Common myeloid progenitor, CD34-positive (primary cell): ENCODE measurements around the gene SMYD2.
"Not testable (repeated sequence)": the region's sequence is repeated elsewhere in the genome, so short reads cannot be mapped to it uniquely, and the experiment has no call there.

ENCODE experiments used
- CTCF ChIA-PET: fragments of 350-600 bp; sonication (Branson Sonifier 250); formaldehyde crosslinking; loops from one replicate; lab custom pipeline; 2021; ENCODE audit warnings: antibody characterized with exemption; lab: Charles Lee
- POLR2A ChIA-PET: fragments of 350-600 bp; sonication (Branson Sonifier 250); formaldehyde crosslinking; loops from one replicate; lab custom pipeline; 2021; ENCODE audit warnings: antibody characterized with exemption; lab: Charles Lee
- DNase-seq, 3 donors: peaks; one replicate each; pipeline versions ENCODE4 v3.0.0 to v3.0.0-alpha.2; 2013
- H3K27ac ChIP-seq, 2 experiments: 1 replicate in 1 of 2; 2 replicates in 1 of 2; pipeline ENCODE4 v1.7.0; 2013; ENCODE audit warnings: inconsistent platforms in 2 of 2, low read length in 2 of 2, mild to moderate bottlenecking in 2 of 2, low read depth in 1 of 2, moderate library complexity in 1 of 2; ENCODE audit not compliant: severe bottlenecking in 2 of 2, insufficient read depth in 1 of 2, poor library complexity in 1 of 2
- H3K27me3 ChIP-seq, 5 experiments: replicated peaks in 2 of 5; 1 replicate in 3 of 5; 2 replicates in 2 of 5; pipeline versions ENCODE4 v1.6.1 to v1.7.0; 2013; ENCODE audit warnings: low read length in 4 of 5, mild to moderate bottlenecking in 2 of 5, moderate library complexity in 2 of 5, inconsistent platforms in 1 of 5; ENCODE audit not compliant: insufficient read depth in 5 of 5, control insufficient read depth in 4 of 5
- H3K36me3 ChIP-seq, 4 experiments: 1 replicate in 2 of 4; 2 replicates in 2 of 4; pipeline versions ENCODE4 v1.6.1 to v1.7.0; 2013; ENCODE audit warnings: low read length in 3 of 4, control low read depth in 1 of 4, mild to moderate bottlenecking in 1 of 4; ENCODE audit not compliant: control insufficient read depth in 4 of 4, insufficient read depth in 4 of 4
- H3K4me1 ChIP-seq, 4 experiments: 1 replicate in 3 of 4; 2 replicates in 1 of 4; pipeline versions ENCODE4 v1.6.1 to v1.7.1; 2013; ENCODE audit warnings: low read length in 3 of 4, mild to moderate bottlenecking in 3 of 4, control low read depth in 1 of 4, inconsistent platforms in 1 of 4, moderate library complexity in 1 of 4; ENCODE audit not compliant: control insufficient read depth in 4 of 4, insufficient read depth in 4 of 4; ENCODE audit errors: control extremely low read depth in 1 of 4
- H3K4me3 ChIP-seq, 7 experiments: 1 replicate in 4 of 7; 2 replicates in 3 of 7; pipeline versions ENCODE4 v1.5.1 to v1.7.0; 2013; ENCODE audit warnings: mild to moderate bottlenecking in 7 of 7, low read length in 6 of 7, moderate library complexity in 6 of 7, inconsistent platforms in 2 of 7, low read depth in 2 of 7, control low read depth in 1 of 7; ENCODE audit not compliant: insufficient read depth in 4 of 7, control insufficient read depth in 1 of 7; ENCODE audit errors: extremely low read depth in 1 of 7
- H3K9me3 ChIP-seq, 5 experiments: 1 replicate in 4 of 5; 2 replicates in 1 of 5; pipeline versions ENCODE4 v1.6.1 to v1.7.1; 2013; ENCODE audit warnings: low read length in 4 of 5, mild to moderate bottlenecking in 2 of 5, inconsistent platforms in 1 of 5, low read depth in 1 of 5, moderate library complexity in 1 of 5; ENCODE audit not compliant: control insufficient read depth in 4 of 5, insufficient read depth in 2 of 5; ENCODE audit errors: control extremely low read depth in 1 of 5
- WGBS: methylation state at CpG from one replicate; pipeline ENCODE4 v1.1.5; 2013; ENCODE audit not compliant: insufficient coverage; 5-methylcytosine and 5-hydroxymethylcytosine counted together

Gene SMYD2

DNA sequence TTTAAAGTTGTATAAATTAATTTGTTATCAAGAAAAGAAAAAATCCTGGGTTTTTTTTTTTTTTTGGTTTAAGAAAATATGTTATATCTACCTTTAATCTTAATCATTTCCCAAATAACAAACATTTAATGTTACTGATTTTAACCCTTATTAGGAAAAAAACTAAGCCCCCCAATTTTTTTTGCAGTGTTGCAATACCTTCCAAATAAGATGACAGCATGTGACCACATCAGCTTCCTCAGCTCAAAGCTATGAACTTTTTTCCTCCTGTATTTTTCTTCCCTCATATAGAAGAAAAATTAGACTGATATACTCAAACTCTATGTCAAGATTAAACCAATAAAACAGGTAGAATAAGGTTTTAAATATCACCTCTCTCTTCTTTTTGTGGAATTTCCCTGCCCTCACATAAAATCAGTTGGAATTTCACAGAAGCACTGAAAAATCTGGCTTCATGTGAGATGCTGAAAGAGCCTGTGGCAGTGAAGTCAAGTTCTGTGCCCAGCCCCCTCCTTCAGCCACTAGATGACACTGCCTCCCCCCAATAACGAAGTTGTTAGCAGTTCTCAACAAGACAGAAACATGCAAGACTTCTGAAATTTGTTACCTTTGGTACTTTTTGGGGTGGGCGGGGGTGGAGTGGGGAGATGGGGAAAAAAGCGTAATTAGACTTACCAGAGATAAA is 9.6 kb upstream of the SMYD2 start:
- H3K36me3 ChIP-seq = no peaks in the 10 kb centered on the region
- H3K27me3 ChIP-seq = peaks cover 0 to 14% (median 0%) of the 10 kb centered on the region in 5 experiments
- H3K27ac ChIP-seq = no peak overlapping the region
- H3K4me3 ChIP-seq = no peak overlapping the region
- CTCF ChIA-PET = interaction anchor here (0.6 to 2.8 kb wide), 7 partner anchors 9 to 58 kb away, joined by 3 to 21 read pairs (median 5); partner anchors contain the start of gene SMYD2
- DNase-seq = peak; percentile 9 to 35 (median 17)
- H3K9me3 ChIP-seq = no peaks in the 10 kb centered on the region
- no CpG with 5 or more reads among the region's 3 CpGs for WGBS
- peaks cover 0 to 3% (median 0%) of the 10 kb centered on the region in 4 experiments for H3K4me1 ChIP-seq
- POLR2A ChIA-PET = no interaction called here

DNA sequence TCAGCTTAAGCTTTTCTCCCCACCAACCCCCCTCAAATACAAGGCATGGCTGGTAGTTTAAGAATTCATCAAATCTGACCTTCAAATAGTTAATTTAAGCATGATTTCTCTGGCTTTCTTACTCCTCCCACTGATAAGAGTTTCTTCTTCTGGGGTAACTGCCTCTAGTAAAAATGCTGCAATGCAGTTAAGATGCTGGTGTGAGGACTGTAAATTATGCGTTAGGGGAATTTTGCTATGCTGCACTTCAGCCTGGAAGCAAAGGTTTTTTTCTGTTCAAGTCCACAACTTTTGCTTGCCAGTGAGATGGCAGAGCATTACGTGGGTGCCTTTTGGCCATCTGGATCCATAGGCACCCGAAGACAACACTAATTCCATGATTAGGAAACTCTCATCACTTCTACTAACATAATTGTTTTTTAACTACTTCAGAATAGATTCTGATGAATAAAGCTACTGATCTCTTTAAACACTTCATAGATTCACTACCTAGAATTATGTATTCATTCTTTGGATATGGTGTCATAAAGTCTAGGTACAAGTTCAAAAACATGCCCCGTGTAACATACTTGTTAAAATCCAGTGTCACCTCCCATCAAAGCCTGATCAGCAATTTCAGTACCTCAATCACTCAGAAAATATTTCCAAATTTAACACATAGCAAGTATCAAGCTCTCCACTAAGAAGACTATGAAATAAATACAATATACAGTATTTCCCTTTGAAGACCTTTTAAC is 8.8 kb upstream of the SMYD2 start:
- Histone ChIP-seq H3K4me1 (peaks cover 0 to 3% (median 0%) of the 10 kb centered on the region in 4 experiments), H3K36me3 (no peaks in the 10 kb centered on the region), H3K4me3 (no peak overlapping the region), H3K9me3 (no peaks in the 10 kb centered on the region), H3K27me3 (peaks cover 0 to 14% (median 0%) of the 10 kb centered on the region in 5 experiments), H3K27ac (no peak overlapping the region)
- 89% methylated on average over 4 of the region's 4 CpGs for WGBS
- no peak for DNase-seq
- POLR2A ChIA-PET = no interaction called here
- CTCF ChIA-PET = interaction anchor here (0.6 to 2.5 kb wide), 8 partner anchors 8 to 61 kb away, joined by 3 to 18 read pairs (median 6); no protein-coding TSS in a partner anchor

DNA sequence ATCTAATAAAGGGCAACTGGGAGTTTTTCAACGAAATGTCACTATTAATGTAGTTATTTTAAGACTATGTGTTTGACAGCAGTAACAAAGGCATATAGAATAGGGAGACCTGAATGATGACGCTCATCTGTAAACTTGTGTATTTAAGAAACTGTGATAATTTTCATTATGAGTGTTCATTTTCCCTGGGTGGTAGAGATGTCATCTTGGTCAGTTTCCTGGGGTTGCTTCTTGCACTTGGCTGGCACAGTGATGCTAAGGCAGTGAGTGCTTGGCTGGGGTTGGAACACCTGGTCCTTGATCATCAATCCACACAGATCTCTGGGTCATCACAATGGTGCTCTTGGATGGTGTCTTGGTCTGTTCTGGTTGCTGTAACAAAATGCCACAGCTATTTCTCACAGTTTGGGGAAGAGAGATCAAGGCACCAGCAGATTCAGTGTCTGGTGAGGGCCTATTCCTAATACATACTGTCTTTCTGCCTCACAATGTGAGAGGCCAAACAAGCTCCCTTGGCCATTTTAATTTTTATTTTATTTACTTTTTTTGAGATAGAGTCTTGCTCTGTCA is 7.9 kb upstream of the SMYD2 start:
- Histone ChIP-seq H3K36me3 (no peaks in the 10 kb centered on the region), H3K4me3 (no peak overlapping the region), H3K4me1 (peaks cover 0 to 3% (median 0%) of the 10 kb centered on the region in 4 experiments), H3K27ac (no peak overlapping the region), H3K9me3 (no peaks in the 10 kb centered on the region), H3K27me3 (peaks cover 0 to 8% (median 0%) of the 10 kb centered on the region in 5 experiments)
- 100% methylated on average over 1 of the region's 2 CpGs for WGBS
- ChIA-PET CTCF (interaction anchor here (0.8 to 2.0 kb wide), 6 partner anchors 10 to 60 kb away, joined by 3 to 9 read pairs (median 6); no protein-coding TSS in a partner anchor), POLR2A (no interaction called here)
- DNase-seq = no peak

DNA sequence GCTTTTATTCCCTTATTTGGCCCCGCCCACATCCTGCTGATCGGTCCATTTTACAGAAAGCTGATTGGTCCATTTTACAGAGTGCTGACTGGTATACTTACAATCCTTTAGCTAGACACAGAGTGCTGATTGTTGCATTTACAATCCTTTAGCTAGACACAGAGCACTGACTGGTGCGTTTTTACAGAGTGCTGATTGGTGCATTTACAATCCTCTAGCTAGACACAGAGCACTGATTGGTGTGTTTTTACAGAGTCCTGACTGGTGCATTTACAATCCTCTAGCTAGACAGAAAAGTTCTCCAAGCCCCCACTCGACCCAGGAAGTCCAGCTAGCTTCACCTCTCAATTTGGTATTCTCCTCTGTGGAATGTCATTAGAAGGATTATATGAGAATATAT is 5.3 kb upstream of the SMYD2 start:
- H3K4me3 ChIP-seq, H3K9me3 ChIP-seq, POLR2A ChIA-PET, H3K36me3 ChIP-seq, H3K27ac ChIP-seq, H3K27me3 ChIP-seq, DNase-seq: not testable (repeated sequence)
- 100% methylated on average over 3 of the region's 4 CpGs for WGBS
- CTCF ChIA-PET = interaction anchor here (0.8 to 4.5 kb wide), 5 partner anchors 9 to 54 kb away, joined by 3 to 30 read pairs (median 4); no protein-coding TSS in a partner anchor
- peaks cover 3 to 16% (median 9%) of the 10 kb centered on the region in 4 experiments for H3K4me1 ChIP-seq

DNA sequence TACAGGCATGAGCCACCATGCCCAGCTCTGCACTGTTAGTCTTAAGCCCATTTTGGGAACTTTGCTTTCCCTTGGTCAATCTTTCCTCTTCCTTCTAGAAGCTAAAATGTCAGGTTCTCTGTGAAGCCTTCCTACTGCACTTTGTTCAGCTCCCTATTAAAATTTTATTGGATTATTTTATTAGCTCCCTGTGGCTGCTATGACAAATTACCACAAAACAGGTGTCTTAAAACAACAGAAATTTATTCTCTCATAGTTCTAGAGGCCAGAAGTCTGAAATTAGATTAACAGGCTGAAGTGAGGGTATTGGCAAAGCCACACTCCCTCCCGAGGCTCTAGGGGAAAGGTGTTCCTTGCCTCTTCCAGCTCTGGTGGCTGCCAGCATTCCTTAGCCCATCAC is 4.2 kb upstream of the SMYD2 start:
- DNase-seq = no peak
- CTCF ChIA-PET = interaction anchor here (1.6 to 4.5 kb wide), 3 partner anchors 15 to 52 kb away, joined by 4 to 30 read pairs (median 22); no protein-coding TSS in a partner anchor
- H3K4me1 ChIP-seq = peaks cover 3 to 17% (median 13%) of the 10 kb centered on the region in 4 experiments
- POLR2A ChIA-PET = no interaction called here
- H3K36me3 ChIP-seq = peaks cover 0 to 3% (median 2%) of the 10 kb centered on the region in 4 experiments
- H3K27ac ChIP-seq = no peak overlapping the region
- no peak overlapping the region for H3K4me3 ChIP-seq
- no peaks in the 10 kb centered on the region for H3K9me3 ChIP-seq
- 100% methylated on average over 1 of the region's 1 CpG for WGBS
- H3K27me3 ChIP-seq = no peaks in the 10 kb centered on the region

DNA sequence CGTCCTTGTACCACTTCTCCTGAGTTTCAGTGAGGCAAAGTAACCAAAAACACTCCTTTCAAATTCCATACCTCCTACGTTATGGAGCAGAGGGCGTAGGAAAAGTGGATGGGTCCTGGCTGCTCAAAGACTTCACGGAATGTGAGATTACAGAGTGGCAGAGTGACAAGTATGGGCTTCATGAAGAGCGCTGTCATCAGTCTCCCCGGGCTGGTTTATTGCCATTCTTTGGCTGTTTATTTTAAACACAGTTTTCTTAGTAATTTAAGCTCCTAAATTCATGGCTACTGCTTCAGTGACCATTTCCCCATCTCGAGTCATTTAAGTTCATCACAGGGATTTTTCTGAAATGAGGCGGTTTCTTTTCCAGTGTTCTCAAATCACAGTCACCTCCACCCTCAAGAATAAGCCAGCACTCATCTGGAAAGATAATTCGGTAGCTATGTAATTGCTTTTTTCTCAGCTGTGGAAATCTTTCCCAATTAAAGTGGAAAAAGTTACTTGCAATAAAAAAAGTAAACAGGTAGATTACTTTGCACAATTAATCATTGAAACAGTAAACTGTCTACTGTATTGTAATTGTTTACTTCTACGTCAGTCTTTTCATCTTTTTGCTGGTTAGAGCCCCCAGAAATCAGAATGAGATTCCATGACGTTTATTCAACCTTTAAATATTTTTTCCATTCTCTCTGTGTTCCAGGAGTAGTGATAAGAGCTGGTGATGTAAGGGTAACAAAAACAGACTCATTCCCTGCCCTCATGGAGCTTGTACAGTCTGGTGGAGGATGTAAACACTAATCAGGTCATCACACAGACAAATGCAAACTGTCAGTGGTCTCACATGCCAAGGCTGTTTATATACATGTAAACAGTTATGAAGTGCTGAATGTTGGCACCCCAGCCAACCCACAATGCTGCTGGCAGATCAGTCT is 3.0 kb upstream of the SMYD2 start:
- H3K4me1 ChIP-seq = peaks cover 3 to 26% (median 17%) of the 10 kb centered on the region in 4 experiments
- peaks cover 0 to 3% (median 2%) of the 10 kb centered on the region in 4 experiments for H3K36me3 ChIP-seq
- ChIA-PET POLR2A (no interaction called here), CTCF (interaction anchor here (0.6 to 4.5 kb wide), 3 partner anchors 17 to 55 kb away, joined by 3 to 30 read pairs (median 22); no protein-coding TSS in a partner anchor)
- no peak overlapping the region for H3K4me3 ChIP-seq
- WGBS = 100% methylated on average over 3 of the region's 11 CpGs
- DNase-seq = no peak
- no peak overlapping the region for H3K27ac ChIP-seq
- H3K9me3 ChIP-seq = no peaks in the 10 kb centered on the region
- H3K27me3 ChIP-seq = no peaks in the 10 kb centered on the region
